ENCODE results near the gene NATD1. TPM values are rescaled to one million over a fixed set of nuclear protein-coding genes. Genes with fewer than 3 reads are reported as not detected.

Gene NATD1
- total and polyA plus RNA-seq, 2 experiments from 2014 or later = 5.0 to 6.7 TPM

GRCh38 chr17:21210411-21211076, 42.7 kb downstream of the NATD1 start:
- H3K9me2 ChIP-seq (replicated peaks; ENCODE audit: insufficient read depth) = no peaks in the 10 kb centered on the region
- H3K9me3 ChIP-seq (ENCODE audit: low read depth) = no peaks in the 10 kb centered on the region
- no peak for DNase-seq (ENCODE audit: low spot score)
- no peaks in the 10 kb centered on the region for H3K36me3 ChIP-seq (replicated peaks; ENCODE audit: insufficient read depth, low read depth)
- H3K4me3 ChIP-seq = no peak overlapping the region
- peaks cover 87% of the 10 kb centered on the region for H3K79me2 ChIP-seq
- H4K20me1 ChIP-seq (ENCODE audit: insufficient read depth, poor library complexity, severe bottlenecking) = peaks cover 79% of the 10 kb centered on the region
- peaks cover 22% of the 10 kb centered on the region for H3K4me1 ChIP-seq (ENCODE audit: insufficient read depth)
- H2AFZ ChIP-seq = no peak overlapping the region
- 84% methylated on average over 15 of the region's 15 CpGs for WGBS (ENCODE audit: low lambda C conversion rate, missing lambda C conversion rate)
- TF ChIP-seq EZH2phosphoT487 (IDR thresholded peaks at IDR 0.05; ENCODE audit: low read depth, severe bottlenecking, unreplicated experiment) = no peak
- TF ChIP-seq, protein P1, sequence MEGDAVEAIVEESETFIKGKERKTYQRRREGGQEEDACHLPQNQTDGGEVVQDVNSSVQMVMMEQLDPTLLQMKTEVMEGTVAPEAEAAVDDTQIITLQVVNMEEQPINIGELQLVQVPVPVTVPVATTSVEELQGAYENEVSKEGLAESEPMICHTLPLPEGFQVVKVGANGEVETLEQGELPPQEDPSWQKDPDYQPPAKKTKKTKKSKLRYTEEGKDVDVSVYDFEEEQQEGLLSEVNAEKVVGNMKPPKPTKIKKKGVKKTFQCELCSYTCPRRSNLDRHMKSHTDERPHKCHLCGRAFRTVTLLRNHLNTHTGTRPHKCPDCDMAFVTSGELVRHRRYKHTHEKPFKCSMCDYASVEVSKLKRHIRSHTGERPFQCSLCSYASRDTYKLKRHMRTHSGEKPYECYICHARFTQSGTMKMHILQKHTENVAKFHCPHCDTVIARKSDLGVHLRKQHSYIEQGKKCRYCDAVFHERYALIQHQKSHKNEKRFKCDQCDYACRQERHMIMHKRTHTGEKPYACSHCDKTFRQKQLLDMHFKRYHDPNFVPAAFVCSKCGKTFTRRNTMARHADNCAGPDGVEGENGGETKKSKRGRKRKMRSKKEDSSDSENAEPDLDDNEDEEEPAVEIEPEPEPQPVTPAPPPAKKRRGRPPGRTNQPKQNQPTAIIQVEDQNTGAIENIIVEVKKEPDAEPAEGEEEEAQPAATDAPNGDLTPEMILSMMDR (IDR thresholded peaks at IDR 0.05; ENCODE audit: poor library complexity) = no peak
- no peak for TF ChIP-seq EZH2 (IDR thresholded peaks at IDR 0.05; ENCODE audit: borderline replicate concordance)
- no peak overlapping the region for H3K27ac ChIP-seq
- H3K4me2 ChIP-seq = no peak overlapping the region
- no peaks in the 10 kb centered on the region for H3K27me3 ChIP-seq

DNA sequence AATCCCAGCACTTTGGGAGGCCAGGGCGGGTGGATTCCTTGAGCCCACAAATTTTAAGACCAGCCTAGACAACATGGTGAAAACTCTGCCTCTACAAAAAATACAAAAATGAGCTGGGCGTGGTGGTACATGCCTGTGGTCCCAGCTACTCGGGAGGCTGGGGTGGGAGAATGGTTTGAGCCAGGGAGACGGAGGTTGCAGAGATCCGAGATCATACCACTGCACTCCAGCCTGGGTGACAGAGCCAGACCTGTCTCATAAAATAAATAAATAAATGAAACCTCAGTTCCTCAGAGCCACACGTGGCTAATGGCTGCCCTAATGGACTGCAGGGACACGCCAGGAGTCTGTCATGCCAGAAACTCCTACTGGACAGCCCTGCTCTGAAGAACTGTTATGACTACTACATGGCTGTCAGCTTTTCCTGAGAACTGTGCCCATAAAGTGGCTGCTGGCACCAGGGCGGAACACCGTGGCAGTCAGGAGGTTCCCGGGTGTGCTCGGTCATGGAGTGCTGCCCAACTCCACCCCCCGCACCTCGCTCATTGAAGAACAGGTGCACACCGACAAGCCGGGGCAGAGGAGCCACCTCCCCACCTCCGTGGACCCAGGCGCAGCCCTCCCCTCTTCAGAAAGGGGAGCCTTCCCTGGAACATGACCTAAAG, 43.6 kb downstream of the NATD1 start:
- no peaks in the 10 kb centered on the region for H3K9me2 ChIP-seq (replicated peaks; ENCODE audit: insufficient read depth)
- no peaks in the 10 kb centered on the region for H3K36me3 ChIP-seq (replicated peaks; ENCODE audit: insufficient read depth, low read depth)
- no peak overlapping the region for H3K4me3 ChIP-seq
- peaks cover 16% of the 10 kb centered on the region for H3K4me1 ChIP-seq (ENCODE audit: insufficient read depth)
- H3K9me3 ChIP-seq (ENCODE audit: low read depth) = no peaks in the 10 kb centered on the region
- no peak overlapping the region for H3K4me2 ChIP-seq
- WGBS (ENCODE audit: low lambda C conversion rate, missing lambda C conversion rate) = 93% methylated on average over 17 of the region's 17 CpGs
- no peaks in the 10 kb centered on the region for H3K27me3 ChIP-seq
- peaks cover 88% of the 10 kb centered on the region for H4K20me1 ChIP-seq (ENCODE audit: insufficient read depth, poor library complexity, severe bottlenecking)
- no peak overlapping the region for H3K27ac ChIP-seq
- DNase-seq (ENCODE audit: low spot score) = no peak
- H2AFZ ChIP-seq = no peak overlapping the region
- peaks cover 92% of the 10 kb centered on the region for H3K79me2 ChIP-seq
- TF ChIP-seq EZH2phosphoT487 (IDR thresholded peaks at IDR 0.05; ENCODE audit: low read depth, severe bottlenecking, unreplicated experiment) (no peak), EZH2 (IDR thresholded peaks at IDR 0.05; ENCODE audit: borderline replicate concordance) (no peak)
- TF ChIP-seq, protein P1 (IDR thresholded peaks at IDR 0.05; ENCODE audit: poor library complexity) = no peak

- no peaks in the 10 kb centered on the region for H3K9me3 ChIP-seq (ENCODE audit: low read depth)
- DNase-seq (ENCODE audit: low spot score) = no peak
- no peaks in the 10 kb centered on the region for H3K27me3 ChIP-seq
- H3K4me3 ChIP-seq = no peak overlapping the region
- WGBS (ENCODE audit: low lambda C conversion rate, missing lambda C conversion rate) = 93% methylated on average over 7 of the region's 7 CpGs
- peaks cover 100% of the 10 kb centered on the region for H3K79me2 ChIP-seq
- H3K36me3 ChIP-seq (replicated peaks; ENCODE audit: insufficient read depth, low read depth) = no peaks in the 10 kb centered on the region
- no peak overlapping the region for H3K4me2 ChIP-seq
- no peak overlapping the region for H2AFZ ChIP-seq
- no peak overlapping the region for H3K27ac ChIP-seq
- no peaks in the 10 kb centered on the region for H3K9me2 ChIP-seq (replicated peaks; ENCODE audit: insufficient read depth)
- TF ChIP-seq, protein P1 (IDR thresholded peaks at IDR 0.05; ENCODE audit: poor library complexity) = no peak
- TF ChIP-seq EZH2phosphoT487 (IDR thresholded peaks at IDR 0.05; ENCODE audit: low read depth, severe bottlenecking, unreplicated experiment) = no peak
- no peak for TF ChIP-seq EZH2 (IDR thresholded peaks at IDR 0.05; ENCODE audit: borderline replicate concordance)
- peaks cover 16% of the 10 kb centered on the region for H3K4me1 ChIP-seq (ENCODE audit: insufficient read depth)
- peaks cover 98% of the 10 kb centered on the region for H4K20me1 ChIP-seq (ENCODE audit: insufficient read depth, poor library complexity, severe bottlenecking)
These were observed 44.9 kb downstream of the NATD1 start for GRCh38 chr17:21208352-21208751.

Measured in hepatocyte (in vitro differentiated cells).